Measurements from ENCODE around the gene LRRC75A.

The LRRC75A gene

GRCh38 chr17:16493531-16494046 is 1.6 kb upstream of the LRRC75A start:
- no peak for DNase-seq (ENCODE audit: low read depth)

- no peak for DNase-seq (ENCODE audit: low read depth)
These were observed 879 bp upstream of the LRRC75A start for GRCh38 chr17:16492613-16493530.

GRCh38 chr17:16491131-16491702 is 776 bp downstream of the LRRC75A start:
- no peak for DNase-seq (ENCODE audit: low read depth)

GRCh38 chr17:16489431-16489830 is 2.6 kb downstream of the LRRC75A start:
- no peak for DNase-seq (ENCODE audit: low read depth)

GRCh38 chr17:16488968-16489337 is 3.0 kb downstream of the LRRC75A start:
- DNase-seq (ENCODE audit: low read depth): no peak

- DNase-seq (ENCODE audit: low read depth): no peak
These were observed 3.6 kb downstream of the LRRC75A start for GRCh38 chr17:16488186-16488967.

- no peak for DNase-seq (ENCODE audit: low read depth)
These were observed 5.4 kb downstream of the LRRC75A start for GRCh38 chr17:16486373-16487250.

- DNase-seq (ENCODE audit: low read depth): no peak
These were observed 7.4 kb downstream of the LRRC75A start for GRCh38 chr17:16484445-16485175.

- no peak for DNase-seq (ENCODE audit: low read depth)
These were observed 8.9 kb downstream of the LRRC75A start for GRCh38 chr17:16483021-16483645.

GRCh38 chr17:16482253-16482652 is 9.7 kb downstream of the LRRC75A start:
- no peak for DNase-seq (ENCODE audit: low read depth)

GRCh38 chr17:16480995-16481394 is 11.0 kb downstream of the LRRC75A start:
- DNase-seq (ENCODE audit: low read depth): no peak

GRCh38 chr17:16479264-16479663 is 12.7 kb downstream of the LRRC75A start:
- DNase-seq (ENCODE audit: low read depth): no peak

- DNase-seq (ENCODE audit: low read depth): no peak
These were observed 13.3 kb downstream of the LRRC75A start for GRCh38 chr17:16478649-16479048.

- DNase-seq (ENCODE audit: low read depth): no peak
These were observed 14.3 kb downstream of the LRRC75A start for GRCh38 chr17:16477666-16478065.

- no peak for DNase-seq (ENCODE audit: low read depth)
These were observed 14.7 kb downstream of the LRRC75A start for GRCh38 chr17:16477255-16477654.

GRCh38 chr17:16475179-16475704 is 16.8 kb downstream of the LRRC75A start:
- DNase-seq (ENCODE audit: low read depth): no peak

GRCh38 chr17:16474012-16474725 is 17.8 kb downstream of the LRRC75A start:
- no peak for DNase-seq (ENCODE audit: low read depth)

GRCh38 chr17:16473044-16474011 is 18.7 kb downstream of the LRRC75A start:
- no peak for DNase-seq (ENCODE audit: low read depth)
